Measurements from ENCODE around the gene CCDC127. TPM values are rescaled to one million over a fixed set of nuclear protein-coding genes. Genes with fewer than 3 reads are reported as not detected.

CCDC127 gene
- total and polyA plus RNA-seq, 2 donors (not counting 1 experiment from before 2014, with no cell fraction given): 1.4 to 8.7 TPM

DNA sequence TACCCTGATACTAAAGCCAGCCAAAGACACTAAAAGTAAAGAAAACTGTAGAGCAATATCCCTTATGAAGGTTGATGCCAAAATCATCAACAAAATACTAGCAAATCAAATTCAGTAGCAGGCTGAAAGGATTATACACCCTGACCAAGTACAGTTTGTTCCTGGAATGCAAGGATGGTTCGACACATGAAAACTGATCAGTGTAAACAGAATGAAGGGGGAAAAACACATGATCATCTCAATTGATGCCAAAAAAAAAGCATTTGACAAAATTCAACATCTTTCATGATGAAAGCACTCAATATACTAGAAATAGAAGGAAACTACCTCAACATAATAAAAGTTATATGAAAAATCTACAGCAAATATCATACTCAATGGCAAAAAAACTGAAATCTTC is 70.2 kb downstream of the CCDC127 start:
- intact Hi-C loops (cut with micrococcal nuclease): no loop called here
- Histone ChIP-seq H3K27ac (ENCODE audit: low read length in 2 of 2) (no peak overlapping the region), H3K79me2 (ENCODE audit: control insufficient read depth, insufficient read depth, low read length) (no peaks in the 10 kb centered on the region), H3K4me2 (replicated peaks; ENCODE audit: low read depth, low read length, poor library complexity, severe bottlenecking) (no peak overlapping the region), H3K4me1 (ENCODE audit: control insufficient read depth in 2 of 2, insufficient read depth in 2 of 2, low read length in 2 of 2) (no peaks in the 10 kb centered on the region), H3K9ac (ENCODE audit: low read length) (no peak overlapping the region), H3K27me3 (replicated peaks in 1 of 4; ENCODE audit: control extremely low read depth in 1 of 4, control insufficient read depth in 3 of 4, insufficient read depth in 4 of 4, low read length in 3 of 4) (no peaks in the 10 kb centered on the region), H3K36me3 (replicated peaks in 1 of 2; ENCODE audit: control extremely low read depth in 1 of 2, control insufficient read depth in 1 of 2, extremely low read depth in 1 of 2, insufficient read depth in 2 of 2, low read length in 1 of 2) (no peaks in the 10 kb centered on the region), H2AFZ (ENCODE audit: insufficient read depth, low read depth, low read length, poor library complexity, severe bottlenecking) (no peak overlapping the region), H4K20me1 (ENCODE audit: control insufficient read depth, insufficient read depth, low read length, poor library complexity, severe bottlenecking) (no peaks in the 10 kb centered on the region), H3K4me3 (ENCODE audit: control extremely low read depth in 1 of 5, extremely low read depth in 1 of 5, insufficient read depth in 1 of 5, low read depth in 2 of 5, low read length in 4 of 5) (no peak overlapping the region), H3K9me3 (ENCODE audit: control extremely low read depth in 1 of 3, control insufficient read depth in 2 of 3, insufficient read depth in 1 of 3, low read length in 2 of 3) (peaks cover 1 to 24% (median 16%) of the 10 kb centered on the region in 3 donors)
- no CpG with 5 or more reads among the region's 1 CpG for WGBS (ENCODE audit: insufficient coverage)
- ChIA-PET CTCF (no interaction called here), POLR2A (no interaction called here)
- DNase-seq (no peak), ATAC-seq (ENCODE audit: low read depth) (no peak)
- Mint-ChIP-seq H3K9me3 (ENCODE audit: insufficient read depth) (peaks cover 9% of the 10 kb centered on the region), H3K4me1 (no peaks in the 10 kb centered on the region), H3K4me3 (no peak overlapping the region), H3K27ac (no peak overlapping the region), H3K27me3 (no peaks in the 10 kb centered on the region)
- TF ChIP-seq, protein P1, sequence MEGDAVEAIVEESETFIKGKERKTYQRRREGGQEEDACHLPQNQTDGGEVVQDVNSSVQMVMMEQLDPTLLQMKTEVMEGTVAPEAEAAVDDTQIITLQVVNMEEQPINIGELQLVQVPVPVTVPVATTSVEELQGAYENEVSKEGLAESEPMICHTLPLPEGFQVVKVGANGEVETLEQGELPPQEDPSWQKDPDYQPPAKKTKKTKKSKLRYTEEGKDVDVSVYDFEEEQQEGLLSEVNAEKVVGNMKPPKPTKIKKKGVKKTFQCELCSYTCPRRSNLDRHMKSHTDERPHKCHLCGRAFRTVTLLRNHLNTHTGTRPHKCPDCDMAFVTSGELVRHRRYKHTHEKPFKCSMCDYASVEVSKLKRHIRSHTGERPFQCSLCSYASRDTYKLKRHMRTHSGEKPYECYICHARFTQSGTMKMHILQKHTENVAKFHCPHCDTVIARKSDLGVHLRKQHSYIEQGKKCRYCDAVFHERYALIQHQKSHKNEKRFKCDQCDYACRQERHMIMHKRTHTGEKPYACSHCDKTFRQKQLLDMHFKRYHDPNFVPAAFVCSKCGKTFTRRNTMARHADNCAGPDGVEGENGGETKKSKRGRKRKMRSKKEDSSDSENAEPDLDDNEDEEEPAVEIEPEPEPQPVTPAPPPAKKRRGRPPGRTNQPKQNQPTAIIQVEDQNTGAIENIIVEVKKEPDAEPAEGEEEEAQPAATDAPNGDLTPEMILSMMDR (IDR thresholded peaks at IDR 0.05): no peak
- TF ChIP-seq EZH2 (IDR thresholded peaks at IDR 0.05; ENCODE audit: borderline replicate concordance, insufficient read depth, low read depth, low read length, poor library complexity, severe bottlenecking): no peak

Other genes starting within 250 kb of the CCDC127 start
- gene PLEKHG4B, start 126.0 kb downstream of the CCDC127 start, total RNA-seq: 0.10 TPM in 1 of 2 replicates, not detected in the other
- gene PLEKHG4B, start 126.0 kb downstream of the CCDC127 start, polyA plus RNA-seq: 0.10 TPM in 1 of 2 replicates, not detected in the other
- not detected in 2 replicates for gene LRRC14B, start 26.7 kb downstream of the CCDC127 start, total RNA-seq
- 0.06 and 0.26 TPM in 2 replicates for gene LRRC14B, start 26.7 kb downstream of the CCDC127 start, polyA plus RNA-seq
- 137 and 143 TPM in 2 replicates for gene SDHA, start 167 bp upstream of the CCDC127 start, total RNA-seq
- gene SDHA, start 167 bp upstream of the CCDC127 start, polyA plus RNA-seq: 77.2 and 94.2 TPM in 2 replicates
- gene PDCD6, start 53.5 kb upstream of the CCDC127 start, total RNA-seq: 114 and 120 TPM in 2 replicates
- gene PDCD6, start 53.5 kb upstream of the CCDC127 start, polyA plus RNA-seq: 139 and 162 TPM in 2 replicates
- 1.7 and 1.8 TPM in 2 replicates for gene AHRR, start 103.6 kb upstream of the CCDC127 start, total RNA-seq
- 0.13 and 0.23 TPM in 2 replicates for gene AHRR, start 103.6 kb upstream of the CCDC127 start, polyA plus RNA-seq
- 92.6 and 97.1 TPM in 2 replicates for gene EXOC3, start 225.0 kb upstream of the CCDC127 start, total RNA-seq
- 44.0 and 57.2 TPM in 2 replicates for gene EXOC3, start 225.0 kb upstream of the CCDC127 start, polyA plus RNA-seq